ENCODE measurements around the gene AKAP8. TPM values are rescaled to one million over a fixed set of nuclear protein-coding genes. Genes with fewer than 3 reads are reported as not detected.

AKAP8 gene
- total and polyA plus RNA-seq, 9 of the 15 experiments (the other 6 are each of a cell fraction or from before 2014, with no cell fraction given), result 3.4 to 56.5 (median 15.0) TPM

DNA sequence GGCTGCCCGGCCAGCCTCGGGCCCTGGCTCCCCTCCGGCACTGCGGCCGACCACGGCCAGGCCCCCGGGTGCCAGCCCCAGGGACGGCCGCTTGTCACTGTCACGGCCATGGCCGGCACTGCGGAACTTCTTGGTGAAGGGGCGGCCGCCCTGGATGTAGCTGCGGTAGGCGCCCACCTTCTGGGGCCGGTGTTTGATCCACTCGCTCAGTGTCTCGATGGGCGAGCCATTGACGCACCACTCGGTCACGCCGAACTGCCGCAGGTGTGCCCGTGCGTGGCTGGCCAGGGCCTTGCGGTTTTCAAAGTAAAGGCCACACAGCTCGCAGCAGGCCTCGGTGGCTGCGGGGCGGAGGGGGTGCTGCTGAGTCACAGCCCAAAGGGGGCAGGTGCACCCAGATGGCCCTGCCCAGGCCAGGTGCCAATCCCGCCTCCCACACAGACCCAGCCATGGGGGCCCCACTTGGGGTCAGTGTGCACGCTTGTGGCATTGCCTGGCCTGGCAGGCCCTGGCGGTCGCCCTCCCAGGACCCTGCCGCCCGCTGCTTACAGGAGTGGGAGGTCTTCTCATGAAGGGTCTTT lies 45.2 kb upstream of the AKAP8 start:
- Histone ChIP-seq H3K79me2 (ENCODE audit: control insufficient read depth, insufficient read depth, low read length) (peaks cover 15% of the 10 kb centered on the region), H2AFZ (ENCODE audit: low read depth, low read length) (no peak overlapping the region), H3K4me1 (replicated peaks in 1 of 2; ENCODE audit: control insufficient read depth in 2 of 2, insufficient read depth in 2 of 2, low read length in 2 of 2) (peaks cover 2 to 27% of the 10 kb centered on the region in 2 experiments; a peak in 2 of 5 replicates), H3K4me2 (ENCODE audit: insufficient read depth, low read length) (no peak overlapping the region), H3K27me3 (ENCODE audit: control insufficient read depth in 2 of 2, insufficient read depth in 2 of 2, low read length in 2 of 2) (no peaks in the 10 kb centered on the region), H4K20me1 (replicated peaks; ENCODE audit: control insufficient read depth, insufficient read depth, low read length) (no peaks in the 10 kb centered on the region), H3K9me1 (ENCODE audit: control insufficient read depth, insufficient read depth, low read length) (no peaks in the 10 kb centered on the region), H3K4me3 (no peak overlapping the region), H3K27ac (ENCODE audit: extremely low read depth, low read depth, low read length) (no peak overlapping the region), H3K9me3 (replicated peaks; ENCODE audit: control insufficient read depth, insufficient read depth, low read depth, low read length) (no peaks in the 10 kb centered on the region), H3K9ac (ENCODE audit: insufficient read depth in 1 of 2, low read depth in 2 of 2, low read length in 2 of 2) (no peak overlapping the region), H3K36me3 (ENCODE audit: control insufficient read depth, insufficient read depth, low read length) (peaks cover 72% of the 10 kb centered on the region)
- ChIA-PET POLR2A (interaction anchor here (0.7 kb wide), 1 partner anchor 869 kb away, joined by 3 read pairs; no protein-coding TSS in a partner anchor), CTCF (ENCODE audit: low intra/inter-chr PET ratio) (no interaction called here)
- in situ Hi-C loops (cut with MboI), result no loop called here
- intact Hi-C loops (cut with micrococcal nuclease), result no loop called here
- ATAC-seq (no peak), FAIRE-seq (no peak), DNase-seq (ENCODE audit: extremely low read depth in 1 of 4, low spot score in 3 of 4) (no peak)
- WGBS (ENCODE audit: insufficient coverage, low coverage, missing lambda C conversion rate), result 100% methylated on average over 17 of the region's 38 CpGs
- BruUV-seq (replicated peaks), result no TSS peak
- TF ChIP-seq E2F3 (CRISPR knock-in tag; IDR thresholded peaks at IDR 0.05) (no peak), RBFOX2 (IDR thresholded peaks at IDR 0.05; ENCODE audit: low read depth, low read length) (peak; percentile 15; the same call in 1 of the 2 replicates), POLR2G (IDR thresholded peaks at IDR 0.05; ENCODE audit: low read depth, low read length) (peak; percentile 38; the same call in 1 of the 2 replicates), ZBTB26 (CRISPR knock-in tag; IDR thresholded peaks at IDR 0.05) (no peak), CAMTA2 (CRISPR knock-in tag; conservative IDR thresholded peaks at IDR 0.05) (no peak), PTRF (tag; IDR thresholded peaks at IDR 0.05) (no peak), ARID1B (IDR thresholded peaks at IDR 0.05) (no peak)
- TF ChIP-seq, protein P1, sequence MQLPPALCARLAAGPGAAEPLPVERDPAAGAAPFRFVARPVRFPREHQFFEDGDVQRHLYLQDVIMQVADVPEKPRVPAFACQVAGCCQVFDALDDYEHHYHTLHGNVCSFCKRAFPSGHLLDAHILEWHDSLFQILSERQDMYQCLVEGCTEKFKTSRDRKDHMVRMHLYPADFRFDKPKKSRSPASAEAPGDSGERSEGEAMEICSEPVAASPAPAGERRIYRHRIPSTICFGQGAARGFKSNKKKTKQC (CRISPR knock-in tag; IDR thresholded peaks at IDR 0.05), result no peak
- TF ChIP-seq, protein P2, sequence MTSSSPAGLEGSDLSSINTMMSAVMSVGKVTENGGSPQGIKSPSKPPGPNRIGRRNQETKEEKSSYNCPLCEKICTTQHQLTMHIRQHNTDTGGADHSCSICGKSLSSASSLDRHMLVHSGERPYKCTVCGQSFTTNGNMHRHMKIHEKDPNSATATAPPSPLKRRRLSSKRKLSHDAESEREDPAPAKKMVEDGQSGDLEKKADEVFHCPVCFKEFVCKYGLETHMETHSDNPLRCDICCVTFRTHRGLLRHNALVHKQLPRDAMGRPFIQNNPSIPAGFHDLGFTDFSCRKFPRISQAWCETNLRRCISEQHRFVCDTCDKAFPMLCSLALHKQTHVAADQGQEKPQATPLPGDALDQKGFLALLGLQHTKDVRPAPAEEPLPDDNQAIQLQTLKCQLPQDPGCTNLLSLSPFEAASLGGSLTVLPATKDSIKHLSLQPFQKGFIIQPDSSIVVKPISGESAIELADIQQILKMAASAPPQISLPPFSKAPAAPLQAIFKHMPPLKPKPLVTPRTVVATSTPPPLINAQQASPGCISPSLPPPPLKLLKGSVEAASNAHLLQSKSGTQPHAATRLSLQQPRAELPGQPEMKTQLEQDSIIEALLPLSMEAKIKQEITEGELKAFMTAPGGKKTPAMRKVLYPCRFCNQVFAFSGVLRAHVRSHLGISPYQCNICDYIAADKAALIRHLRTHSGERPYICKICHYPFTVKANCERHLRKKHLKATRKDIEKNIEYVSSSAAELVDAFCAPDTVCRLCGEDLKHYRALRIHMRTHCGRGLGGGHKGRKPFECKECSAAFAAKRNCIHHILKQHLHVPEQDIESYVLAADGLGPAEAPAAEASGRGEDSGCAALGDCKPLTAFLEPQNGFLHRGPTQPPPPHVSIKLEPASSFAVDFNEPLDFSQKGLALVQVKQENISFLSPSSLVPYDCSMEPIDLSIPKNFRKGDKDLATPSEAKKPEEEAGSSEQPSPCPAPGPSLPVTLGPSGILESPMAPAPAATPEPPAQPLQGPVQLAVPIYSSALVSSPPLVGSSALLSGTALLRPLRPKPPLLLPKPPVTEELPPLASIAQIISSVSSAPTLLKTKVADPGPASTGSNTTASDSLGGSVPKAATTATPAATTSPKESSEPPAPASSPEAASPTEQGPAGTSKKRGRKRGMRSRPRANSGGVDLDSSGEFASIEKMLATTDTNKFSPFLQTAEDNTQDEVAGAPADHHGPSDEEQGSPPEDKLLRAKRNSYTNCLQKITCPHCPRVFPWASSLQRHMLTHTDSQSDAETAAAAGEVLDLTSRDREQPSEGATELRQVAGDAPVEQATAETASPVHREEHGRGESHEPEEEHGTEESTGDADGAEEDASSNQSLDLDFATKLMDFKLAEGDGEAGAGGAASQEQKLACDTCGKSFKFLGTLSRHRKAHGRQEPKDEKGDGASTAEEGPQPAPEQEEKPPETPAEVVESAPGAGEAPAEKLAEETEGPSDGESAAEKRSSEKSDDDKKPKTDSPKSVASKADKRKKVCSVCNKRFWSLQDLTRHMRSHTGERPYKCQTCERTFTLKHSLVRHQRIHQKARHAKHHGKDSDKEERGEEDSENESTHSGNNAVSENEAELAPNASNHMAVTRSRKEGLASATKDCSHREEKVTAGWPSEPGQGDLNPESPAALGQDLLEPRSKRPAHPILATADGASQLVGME (CRISPR knock-in tag; IDR thresholded peaks at IDR 0.05), result no peak
